SKM-1 treated with dmso at 0.1 percent for 144 hours (cell line): ENCODE results near the gene PTPRN2.

ENCODE experiments used
- DNase-seq: peaks from one replicate; lab custom pipeline; 2025; ENCODE audit not compliant: unreplicated experiment; lab: John Stamatoyannopoulos, UW

The PTPRN2 gene

DNA sequence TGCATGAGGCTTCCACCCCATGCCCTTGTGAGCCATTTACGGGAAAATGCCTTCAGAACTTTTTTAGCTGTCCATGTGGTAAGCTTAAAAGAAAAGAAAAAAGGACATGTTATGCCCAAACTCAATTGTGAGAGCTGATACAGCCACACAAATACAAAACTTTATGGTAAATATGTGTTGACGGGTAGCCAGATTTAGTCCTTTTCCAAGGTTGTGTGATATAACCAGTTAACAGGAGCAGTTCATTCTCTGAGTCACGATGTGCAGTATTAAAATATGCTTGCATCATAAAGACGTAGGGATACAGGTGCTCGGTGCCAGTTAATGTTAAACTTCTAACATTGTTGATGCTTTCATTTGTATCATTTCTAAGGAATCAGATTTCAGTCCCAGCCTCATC, 900.5 kb downstream of the PTPRN2 start:
- no peak for DNase-seq

DNA sequence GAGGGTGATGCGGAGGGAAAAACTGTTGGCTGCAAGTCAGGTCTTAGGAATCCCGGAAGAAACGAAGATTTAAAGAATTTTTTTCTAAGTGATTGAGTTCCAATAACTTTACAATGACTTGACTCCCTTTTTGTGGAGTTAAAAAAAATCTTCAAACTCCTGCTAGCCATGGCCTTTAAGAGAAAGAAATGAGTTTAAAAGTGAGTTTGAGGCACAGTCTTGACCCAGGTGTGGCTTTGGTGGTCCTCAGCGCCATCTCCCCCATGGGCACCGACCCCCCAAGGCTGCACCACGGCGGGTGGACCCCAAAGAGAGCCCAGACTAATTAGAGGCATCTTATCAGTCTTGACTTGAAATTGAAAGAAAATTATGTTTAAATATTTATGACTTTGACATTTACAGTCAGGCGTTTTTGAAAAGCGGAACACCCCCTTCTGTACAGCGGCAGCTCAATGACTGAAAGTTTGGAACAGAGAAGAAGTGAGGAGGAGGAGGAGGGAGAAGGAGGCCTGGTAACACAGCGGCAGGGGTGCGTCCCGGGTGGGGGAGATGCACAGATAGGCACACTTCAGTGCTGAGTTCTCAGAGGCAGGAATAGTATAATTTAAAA, 901.2 kb downstream of the PTPRN2 start:
- DNase-seq, result no peak

DNA sequence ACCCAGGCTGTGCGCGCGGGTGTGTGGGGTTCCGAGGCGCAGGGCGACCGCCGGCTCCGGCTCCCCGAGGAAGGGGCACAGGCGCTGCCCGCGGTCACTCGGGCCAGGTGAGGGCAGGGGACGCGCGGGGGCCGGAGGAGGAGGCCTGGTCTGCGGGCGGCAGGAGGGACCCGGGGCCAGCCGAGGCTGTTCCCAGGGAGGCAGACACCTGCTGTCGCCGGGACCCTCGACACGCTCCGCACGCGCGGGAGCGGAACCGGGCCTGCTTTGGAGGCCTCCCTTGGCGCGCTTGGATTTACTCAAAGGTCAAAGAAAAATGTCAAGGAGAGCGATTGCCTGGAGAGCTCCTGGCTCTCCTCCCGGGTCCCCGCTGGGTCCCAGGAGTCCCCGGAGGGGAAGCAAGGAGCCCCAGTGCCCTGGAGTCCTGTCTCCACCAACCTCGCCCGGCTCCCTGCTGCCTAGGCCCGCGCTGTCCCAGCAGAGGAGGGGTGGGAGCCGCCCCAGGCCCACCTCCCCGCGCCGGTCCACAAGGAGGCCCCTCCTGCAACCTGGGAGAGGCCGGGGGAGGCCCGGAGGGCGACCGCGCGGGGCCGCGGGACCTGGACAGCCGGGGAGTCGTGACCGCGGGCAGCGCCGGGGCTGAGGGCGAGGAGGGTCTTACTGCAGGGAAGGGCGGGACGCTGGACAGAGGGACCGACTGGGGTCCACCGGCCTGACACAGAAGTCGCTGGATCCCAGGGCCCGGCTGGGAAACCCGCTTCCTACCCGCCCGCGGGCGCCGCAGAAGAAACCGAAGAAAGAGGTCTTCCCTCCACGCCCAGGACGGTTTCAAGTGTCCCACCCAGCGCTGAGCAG, 902.0 kb downstream of the PTPRN2 start:
- no peak for DNase-seq

DNA sequence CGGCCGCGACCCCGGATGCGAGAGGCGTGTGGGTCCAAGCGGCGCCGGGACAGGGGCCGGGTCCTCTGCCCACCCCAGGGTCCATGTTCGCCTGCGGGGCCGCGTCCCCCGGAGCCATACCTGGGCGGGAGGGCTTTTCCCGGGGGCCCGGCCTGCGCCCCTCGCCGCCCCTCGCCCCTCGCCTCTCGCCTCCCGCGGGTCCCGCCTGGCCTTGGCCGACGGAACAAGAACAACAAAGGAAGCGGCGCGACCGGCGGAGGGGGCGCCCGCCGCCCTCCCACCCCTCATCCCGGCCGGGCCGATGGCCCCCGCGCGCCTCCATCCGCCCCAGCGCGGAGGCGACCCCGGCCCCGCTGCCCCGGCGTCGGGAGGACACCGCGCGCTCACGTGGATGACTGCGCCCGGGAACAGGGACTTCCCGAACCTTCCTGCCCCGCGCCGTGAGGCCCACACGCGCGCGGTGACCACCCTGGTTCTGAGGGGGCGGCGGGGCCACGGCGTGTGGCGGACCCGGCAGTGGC, 902.7 kb downstream of the PTPRN2 start:
- no peak for DNase-seq

DNA sequence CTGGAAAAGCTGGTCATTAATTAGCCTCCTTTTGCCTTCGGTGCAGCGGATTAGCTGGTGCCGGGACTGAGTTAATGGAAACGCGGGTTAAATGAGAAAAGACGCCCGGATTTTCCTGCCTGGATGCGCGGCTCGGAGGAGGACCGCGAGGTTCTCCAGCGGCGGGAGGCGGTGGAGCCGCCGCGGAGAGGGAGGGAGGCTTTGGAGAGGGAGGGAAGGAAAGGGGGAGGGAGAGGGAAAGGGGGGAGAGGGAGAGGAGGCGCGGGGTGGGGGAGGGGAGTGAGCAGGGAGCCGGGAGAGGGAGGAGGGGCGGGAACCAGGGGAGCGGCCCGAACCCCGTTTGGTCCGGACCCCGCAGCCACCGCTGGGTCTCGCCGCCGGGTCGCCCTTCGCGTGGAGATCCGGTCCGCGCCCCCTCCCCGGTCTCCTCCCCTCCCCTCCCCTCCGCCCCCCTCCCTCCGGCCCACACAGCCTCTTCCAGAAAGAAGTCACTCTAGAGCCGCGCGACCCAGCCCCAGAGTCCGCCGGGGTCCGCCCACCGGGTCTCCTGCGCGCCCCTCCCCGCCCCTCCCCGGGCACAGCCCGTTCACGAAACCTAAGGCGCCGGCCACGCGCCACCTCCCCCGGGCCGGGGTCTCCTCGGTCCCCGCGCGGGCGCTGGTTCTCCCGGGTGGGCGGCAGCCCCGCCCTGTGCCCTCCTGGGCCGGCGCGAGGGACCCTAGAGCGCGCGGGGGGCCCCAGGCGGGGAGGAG, 903.3 kb downstream of the PTPRN2 start:
- DNase-seq, result no peak

DNA sequence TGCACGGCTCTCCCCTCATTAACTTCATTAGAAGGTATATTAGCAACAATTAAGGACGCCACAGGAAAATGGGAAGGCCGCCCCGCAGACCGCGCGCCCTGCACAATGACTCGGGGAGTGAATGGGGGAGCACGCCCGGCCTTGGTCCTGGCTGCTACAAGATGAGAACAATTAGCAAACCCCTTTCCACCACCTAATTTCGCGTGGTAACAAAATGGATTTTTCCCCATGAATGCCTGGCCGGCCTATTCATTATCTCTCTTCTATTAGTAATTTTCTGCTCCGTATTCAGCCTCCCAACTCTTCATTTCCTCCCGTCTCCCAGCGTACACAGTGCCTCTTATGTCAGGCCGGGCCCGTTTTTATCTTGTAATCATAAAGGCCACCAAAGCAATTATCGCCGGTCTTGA, 903.9 kb downstream of the PTPRN2 start:
- no peak for DNase-seq

DNA sequence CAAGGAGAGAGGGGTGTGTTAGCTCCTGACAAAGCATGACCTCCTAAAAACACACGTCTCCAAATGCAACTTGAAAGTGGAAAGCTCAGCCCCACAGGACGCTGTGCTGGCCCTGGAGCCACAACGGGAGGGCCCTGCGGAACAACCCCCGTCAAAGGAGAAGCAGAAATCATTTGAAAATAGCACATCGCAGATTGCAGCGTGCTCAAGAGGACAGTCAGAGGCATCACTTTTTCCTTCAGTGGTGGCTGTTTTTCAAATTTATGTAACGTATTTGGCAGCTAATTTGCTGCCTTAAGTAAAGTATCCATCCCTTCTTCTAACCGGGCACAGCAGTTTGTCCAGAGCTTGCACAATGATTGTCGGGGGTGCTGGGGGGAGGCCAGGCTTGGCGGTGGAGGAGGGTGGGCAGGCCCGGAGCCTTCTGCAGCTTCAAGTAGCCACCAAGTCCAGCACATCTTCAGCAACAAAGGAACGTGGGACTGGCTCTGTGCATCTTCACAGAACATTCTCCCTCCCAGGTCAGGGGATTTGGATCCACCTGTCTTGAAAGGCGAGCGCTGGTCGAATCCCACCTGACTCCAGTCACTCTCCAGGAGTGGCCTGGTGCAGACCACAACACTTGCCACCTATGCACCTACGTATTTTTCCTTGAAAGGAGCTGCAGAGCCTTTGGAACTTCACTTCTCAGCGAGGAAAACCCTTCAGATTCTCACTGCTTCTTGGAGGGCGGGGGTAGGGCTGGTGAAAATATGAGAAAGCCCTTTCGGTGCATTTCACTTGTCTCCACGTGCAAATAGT, 904.5 kb downstream of the PTPRN2 start:
- no peak for DNase-seq

DNA sequence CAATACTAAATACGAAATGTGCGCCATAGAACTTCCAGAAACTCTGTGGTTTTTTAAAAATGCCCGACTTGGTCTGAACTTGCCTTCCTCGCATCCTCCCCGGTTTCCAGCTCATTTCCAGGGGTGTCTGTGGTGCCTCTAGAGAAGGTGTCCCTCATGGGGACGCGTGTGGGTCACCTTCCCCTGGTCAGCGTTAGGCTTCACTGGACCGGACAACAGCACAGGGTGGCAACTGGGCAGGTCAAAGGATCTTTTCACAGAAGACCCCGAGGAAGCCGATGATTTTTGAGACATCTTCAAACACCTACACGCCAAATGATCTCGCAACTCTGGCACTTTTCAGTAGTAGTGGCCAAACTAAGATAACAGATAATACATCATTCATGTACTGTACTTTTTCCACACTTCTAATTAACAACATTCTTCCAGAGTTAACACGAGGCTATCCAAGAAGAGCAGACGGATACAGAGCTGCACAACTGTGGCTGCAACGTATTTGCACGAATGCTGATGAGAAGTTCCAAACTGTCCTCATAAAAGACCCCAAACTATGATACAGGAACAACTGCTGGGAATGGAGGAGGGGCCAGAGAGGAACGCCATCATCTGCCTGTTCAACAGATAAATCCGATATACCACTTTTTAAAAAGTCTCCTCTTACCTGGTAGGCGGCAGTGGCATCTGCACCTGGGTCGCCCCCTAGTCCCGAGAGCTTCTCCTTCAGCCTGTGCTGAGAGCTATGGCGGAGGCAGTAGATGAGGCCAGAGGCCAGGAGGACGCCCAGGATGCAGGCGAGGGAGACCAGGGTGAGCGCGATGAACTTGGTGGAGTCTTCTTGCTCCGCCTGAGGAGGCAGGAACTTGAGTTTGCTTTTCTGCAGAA, 905.3 kb downstream of the PTPRN2 start:
- no peak for DNase-seq

DNA sequence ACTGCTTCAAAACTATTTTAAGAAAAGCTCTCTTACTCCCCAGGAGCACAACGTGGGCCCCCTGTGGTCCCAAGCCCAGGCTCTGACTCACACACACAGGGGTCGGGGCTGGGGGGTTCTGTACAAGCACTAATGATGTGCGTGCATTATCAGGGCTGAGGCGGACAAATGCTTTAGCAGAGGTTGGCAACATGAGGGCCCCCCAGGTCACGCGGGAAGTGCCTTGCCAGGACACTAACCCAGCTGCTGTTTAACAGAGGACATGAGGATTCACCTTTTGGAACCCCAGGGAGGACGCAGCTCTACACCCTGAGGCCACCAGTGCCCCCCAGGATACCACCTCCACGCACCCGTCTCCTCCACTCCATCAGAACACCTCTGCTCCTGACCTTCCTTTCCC, 908.0 kb downstream of the PTPRN2 start:
- DNase-seq, result no peak

DNA sequence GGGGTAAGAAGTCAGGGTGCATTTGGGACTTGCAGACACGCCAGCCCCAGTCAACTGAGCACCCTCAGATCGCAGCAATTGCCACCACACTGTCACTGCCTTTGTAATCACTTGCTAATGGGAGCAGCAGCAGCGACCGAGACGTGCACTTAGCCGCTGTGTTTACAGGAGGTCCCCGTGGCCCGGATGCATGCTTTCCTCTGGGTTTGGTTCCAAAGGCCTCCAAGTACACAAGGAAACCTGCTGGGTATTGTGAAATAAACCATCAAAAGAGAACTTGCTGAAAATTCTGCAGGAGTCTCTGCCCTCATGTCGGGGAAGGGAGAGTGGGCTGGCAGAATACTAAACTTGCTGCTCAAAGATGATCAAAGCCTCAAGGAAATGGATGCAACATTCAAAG, 909.1 kb downstream of the PTPRN2 start:
- DNase-seq, result no peak

DNA sequence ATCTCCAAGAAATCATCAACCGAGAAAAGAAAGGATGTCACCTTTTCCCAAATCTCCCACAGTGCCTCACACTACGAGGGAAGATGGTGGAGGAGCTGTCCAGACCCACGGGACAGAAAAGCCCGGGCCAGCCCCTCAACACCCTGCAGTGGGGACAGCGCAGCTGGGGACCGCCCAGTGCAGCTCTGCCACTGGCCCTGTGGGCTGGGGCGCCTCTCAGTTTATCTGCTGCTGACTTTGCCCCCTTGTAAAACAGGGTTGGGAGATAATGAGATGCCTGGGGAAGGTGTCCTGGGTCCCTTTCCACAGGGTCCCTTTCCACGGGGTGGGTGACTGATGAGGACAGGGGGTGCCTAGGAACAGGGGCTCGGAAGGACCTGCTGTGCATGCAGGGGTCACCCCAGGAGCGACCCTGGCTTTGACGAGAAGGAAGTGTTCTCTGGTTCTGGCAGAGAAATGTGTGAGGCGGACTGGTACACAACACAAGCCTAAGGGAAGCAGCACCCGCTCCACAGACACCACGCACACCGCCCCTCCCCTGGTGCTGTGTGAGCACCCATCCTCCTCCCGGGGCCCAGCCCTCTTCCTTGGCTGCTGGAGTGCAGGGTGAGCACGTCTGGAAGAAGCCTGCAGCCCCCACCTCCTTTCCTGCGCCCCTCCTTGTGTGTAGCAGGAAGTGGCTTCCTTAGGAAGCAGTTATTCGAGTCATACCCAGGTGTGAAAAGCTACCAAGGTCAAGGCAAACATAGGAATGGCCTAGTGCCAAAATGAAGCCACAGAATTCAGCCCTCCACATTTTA, 911.0 kb downstream of the PTPRN2 start:
- no peak for DNase-seq

DNA sequence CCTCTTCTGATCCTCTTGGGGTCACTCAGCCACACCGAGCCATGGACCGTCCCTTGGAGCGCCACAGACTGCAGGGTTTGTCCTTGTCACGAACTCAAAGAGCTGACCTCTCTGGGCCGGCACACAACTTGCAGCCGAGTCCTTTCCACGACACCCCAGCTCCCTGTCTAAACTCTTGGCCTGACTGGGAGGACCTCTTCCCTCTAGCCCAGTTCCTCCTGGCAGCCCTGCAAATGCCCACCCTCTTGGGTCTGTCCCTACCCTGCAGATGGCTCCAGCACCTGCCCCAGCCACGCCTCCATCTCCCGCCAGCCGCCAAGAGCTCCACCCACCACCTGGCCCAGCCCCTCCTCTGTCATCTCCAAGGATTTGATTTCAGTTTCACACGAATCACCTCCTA, 911.6 kb downstream of the PTPRN2 start:
- DNase-seq, result no peak

DNA sequence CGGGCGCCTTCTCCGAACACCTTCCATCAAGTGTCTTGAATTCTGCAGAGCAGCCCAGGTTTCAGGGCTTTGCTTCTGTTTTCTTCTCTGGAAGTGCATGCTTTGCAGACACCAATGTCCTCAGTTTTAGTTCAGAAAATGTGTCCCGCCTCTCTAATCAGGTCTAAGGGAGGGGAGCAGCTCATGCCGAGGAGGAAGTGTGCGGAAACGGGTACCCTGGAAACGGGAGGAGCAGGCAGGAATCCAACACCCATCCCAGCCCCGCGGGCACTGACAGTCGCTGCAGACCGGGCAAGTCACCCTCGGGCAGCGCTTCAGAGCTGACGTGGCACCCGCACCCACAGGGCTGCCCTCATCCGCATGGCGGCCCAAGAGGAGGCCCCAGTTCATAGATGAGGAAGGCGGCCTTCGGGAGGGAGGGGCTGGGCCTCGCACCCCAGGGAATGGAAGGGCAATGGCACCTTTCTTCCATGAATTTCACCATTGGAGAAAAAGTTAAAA, 912.1 kb downstream of the PTPRN2 start:
- DNase-seq, result no peak

DNA sequence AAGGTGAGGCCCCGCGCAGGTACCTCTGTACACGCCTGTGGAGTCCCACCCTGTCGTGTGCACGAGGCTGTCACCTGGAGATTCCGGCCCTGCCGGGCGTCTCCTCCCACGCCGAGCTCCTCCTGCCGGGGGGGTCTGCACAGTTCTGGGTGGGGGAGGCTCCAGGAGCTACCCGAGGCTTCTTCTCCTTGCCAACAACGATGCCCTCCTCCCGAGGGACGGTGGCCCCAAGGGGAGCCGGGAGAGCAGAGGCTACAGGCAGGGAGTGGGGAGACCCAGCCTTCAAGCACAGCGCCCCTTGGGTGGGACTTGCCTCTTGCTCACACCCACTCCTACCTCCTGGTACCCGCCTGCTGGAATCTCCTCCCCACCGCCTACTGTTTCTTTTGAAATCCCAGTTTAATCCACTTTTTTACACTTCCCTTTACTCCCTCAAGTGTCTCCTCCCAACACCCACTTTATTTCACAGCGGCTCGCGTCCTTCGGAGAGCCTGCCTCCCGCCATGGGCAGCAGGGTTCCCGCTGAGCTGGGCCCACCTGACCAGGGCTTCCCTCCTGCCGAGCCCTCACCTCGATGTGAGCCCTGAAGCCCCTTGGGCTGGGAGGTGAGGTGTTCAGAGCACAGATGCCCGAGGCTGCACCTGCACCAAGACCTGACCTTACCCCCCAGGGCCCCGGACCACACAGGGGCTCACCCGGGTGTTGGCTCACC, 912.8 kb downstream of the PTPRN2 start:
- no peak for DNase-seq

DNA sequence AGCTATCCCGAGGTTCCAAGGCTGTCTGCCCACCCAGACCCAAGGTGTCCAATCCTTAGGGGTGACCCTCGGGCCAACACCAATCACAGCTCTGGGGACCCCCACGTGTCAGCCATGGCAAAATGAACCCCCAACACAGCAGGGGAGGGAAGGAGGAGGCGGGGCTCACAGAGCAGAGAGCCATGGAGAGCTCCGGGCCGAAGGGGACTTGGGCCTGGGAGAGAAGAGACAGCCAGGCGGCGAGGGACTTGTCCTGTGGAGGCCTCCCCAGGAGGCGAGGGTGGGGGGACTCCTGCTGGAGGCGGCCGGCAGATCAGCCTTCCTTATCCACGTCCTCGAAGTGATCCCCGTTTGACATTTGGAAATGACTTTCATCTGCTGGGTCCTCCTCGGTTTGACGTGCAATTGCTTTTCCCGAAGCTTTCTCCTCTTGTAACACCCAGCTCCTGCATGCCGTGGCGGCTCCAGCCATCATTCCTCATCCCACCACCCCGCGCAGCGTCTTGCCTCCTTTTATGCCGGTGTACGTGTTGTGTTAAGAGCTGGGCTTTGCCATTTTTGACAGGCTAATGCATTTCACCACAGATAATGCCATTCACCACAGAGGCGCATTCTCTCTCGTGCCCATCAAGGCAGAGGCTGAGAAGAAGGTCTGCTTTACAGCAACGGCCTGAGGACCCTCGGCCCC, 913.5 kb downstream of the PTPRN2 start:
- no peak for DNase-seq

DNA sequence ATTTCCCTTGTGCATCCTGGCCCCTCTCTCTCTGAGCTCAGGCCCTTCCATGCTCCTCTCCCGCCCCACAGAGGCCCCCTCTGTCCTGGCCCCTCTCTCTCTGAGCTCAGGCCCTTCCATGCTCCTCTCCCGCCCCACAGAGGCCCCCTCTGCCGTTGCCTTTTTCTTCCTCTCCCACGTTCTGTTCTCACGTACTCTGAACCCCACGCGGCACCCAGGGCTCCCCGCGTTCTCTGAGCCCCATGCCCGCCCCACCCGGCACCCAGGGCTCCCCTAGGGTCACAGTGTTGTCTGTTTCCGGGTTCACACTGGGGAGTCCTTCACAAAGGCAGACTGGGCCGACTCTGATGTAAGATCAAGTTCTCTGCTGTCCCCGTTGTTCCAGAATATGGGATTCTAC, 914.0 kb downstream of the PTPRN2 start:
- no peak for DNase-seq

DNA sequence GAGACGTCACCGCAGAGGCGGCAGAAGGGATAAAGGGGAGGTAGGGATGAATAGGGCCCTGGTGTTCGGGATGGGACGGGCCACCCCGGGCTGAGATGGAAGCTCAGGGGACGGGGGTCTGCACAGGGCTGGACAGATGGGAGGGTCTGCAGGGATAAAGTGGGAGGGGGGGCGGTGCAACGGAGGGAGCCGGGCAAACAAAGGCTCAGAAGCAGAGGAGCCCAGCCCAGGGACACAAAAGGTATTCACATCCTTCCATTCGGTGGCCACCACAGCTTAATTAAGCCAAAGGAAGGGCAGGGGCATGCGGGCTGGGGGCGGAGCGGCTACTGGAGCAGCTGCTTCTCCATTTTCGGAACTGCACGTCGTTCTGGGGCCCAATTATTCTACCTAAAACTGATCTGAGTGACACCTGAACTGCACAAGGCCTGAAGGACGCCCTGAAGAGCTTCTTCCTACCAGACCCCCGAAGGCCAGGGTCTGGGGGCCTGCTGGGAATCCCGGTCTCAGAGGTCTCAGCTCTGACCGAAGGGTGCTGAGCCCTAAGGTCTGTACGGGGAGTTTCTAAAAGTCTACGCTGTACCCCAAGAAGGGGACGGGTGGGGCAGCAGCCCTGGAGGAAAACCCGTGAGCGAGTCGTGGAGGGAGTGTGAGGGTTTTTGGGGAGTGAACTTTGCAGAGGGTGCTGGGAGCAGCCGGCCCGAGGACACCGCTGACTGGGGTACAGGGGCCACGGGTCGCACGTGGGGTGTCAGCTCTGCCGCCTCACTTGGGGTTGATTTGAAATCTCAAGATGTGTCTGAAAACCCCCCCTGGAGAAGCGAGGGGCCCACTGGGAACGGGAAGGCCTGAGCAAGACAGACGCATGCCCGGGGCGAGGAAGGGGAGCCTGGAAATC, 916.0 kb downstream of the PTPRN2 start:
- DNase-seq, result no peak
